ENCODE data around the gene ANKRD65.

DNA sequence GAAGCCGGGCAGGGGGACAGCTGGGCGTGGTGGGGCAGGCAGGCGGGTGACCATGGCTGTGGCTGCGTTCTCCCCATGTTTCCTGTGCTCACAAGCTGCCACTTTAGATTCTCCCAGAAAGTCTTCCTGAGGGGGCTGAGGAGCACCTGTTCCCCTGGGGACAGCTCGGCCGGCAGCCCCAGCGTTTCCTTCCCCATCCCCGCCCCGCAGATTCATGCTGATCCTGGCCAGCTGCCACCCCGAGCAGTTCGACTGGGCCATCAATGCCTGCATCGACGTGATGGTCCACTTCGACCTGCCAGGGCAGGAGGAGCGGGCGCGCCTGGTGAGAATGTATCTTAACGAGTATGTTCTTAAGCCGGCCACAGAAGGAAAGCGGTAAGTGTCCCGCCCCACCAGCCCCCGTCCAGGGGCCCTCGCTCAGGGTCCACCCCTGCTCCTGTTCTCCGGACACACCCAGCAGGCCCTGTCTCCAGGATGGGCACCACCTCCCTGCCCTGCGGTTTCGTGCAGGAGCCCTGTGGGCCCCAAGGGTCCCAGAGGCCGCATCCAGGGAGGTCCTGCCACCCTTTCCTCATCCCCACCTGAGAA, 39.6 kb upstream of the ANKRD65 start:
- TF ChIP-seq, protein P1, sequence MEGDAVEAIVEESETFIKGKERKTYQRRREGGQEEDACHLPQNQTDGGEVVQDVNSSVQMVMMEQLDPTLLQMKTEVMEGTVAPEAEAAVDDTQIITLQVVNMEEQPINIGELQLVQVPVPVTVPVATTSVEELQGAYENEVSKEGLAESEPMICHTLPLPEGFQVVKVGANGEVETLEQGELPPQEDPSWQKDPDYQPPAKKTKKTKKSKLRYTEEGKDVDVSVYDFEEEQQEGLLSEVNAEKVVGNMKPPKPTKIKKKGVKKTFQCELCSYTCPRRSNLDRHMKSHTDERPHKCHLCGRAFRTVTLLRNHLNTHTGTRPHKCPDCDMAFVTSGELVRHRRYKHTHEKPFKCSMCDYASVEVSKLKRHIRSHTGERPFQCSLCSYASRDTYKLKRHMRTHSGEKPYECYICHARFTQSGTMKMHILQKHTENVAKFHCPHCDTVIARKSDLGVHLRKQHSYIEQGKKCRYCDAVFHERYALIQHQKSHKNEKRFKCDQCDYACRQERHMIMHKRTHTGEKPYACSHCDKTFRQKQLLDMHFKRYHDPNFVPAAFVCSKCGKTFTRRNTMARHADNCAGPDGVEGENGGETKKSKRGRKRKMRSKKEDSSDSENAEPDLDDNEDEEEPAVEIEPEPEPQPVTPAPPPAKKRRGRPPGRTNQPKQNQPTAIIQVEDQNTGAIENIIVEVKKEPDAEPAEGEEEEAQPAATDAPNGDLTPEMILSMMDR (IDR thresholded peaks at IDR 0.05): no peak
- TF ChIP-seq POLR2AphosphoS5 (IDR thresholded peaks at IDR 0.05) (no peak), POLR2A (IDR thresholded peaks at IDR 0.05) (no peak), EP300 (IDR thresholded peaks at IDR 0.05) (no peak)

Measured in sigmoid colon (tissue), 4 donors.